ENCODE data around the gene BMP4. TPM values are rescaled to one million over a fixed set of nuclear protein-coding genes. Genes with fewer than 3 reads are reported as not detected.

Gene BMP4
- total and polyA plus RNA-seq, 10 donors: 1.0 to 8.9 (median 3.9) TPM

DNA sequence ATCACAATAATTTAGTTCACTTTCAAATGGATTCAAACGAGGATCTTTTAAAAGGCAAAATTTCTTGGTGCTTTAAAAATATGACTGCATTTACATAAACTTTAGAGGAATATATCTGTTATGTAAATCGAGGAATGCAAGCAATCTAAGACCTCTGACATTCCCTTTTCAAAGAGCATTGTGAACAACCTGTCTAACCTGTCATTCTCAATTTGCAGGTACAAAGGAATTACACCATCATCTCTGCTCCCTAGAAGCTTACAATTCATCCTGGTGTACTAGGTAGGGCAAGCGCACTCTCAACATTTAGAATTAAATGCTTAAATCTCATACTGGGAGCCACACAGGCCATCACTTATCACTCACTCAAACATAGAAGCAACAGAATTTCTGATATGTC, 35.6 kb downstream of the BMP4 start:
- WGBS, 5 donors: 54 to 69% (median 62%) methylated on average over 3 of the region's 3 CpGs
- H3K27ac ChIP-seq: no peak overlapping the region
- H3K36me3 ChIP-seq: no peaks in the 10 kb centered on the region
- no peak for TF ChIP-seq POLR2AphosphoS5 (IDR thresholded peaks at IDR 0.05)
- no peak for DNase-seq
- intact Hi-C loops (cut with DNase I; ENCODE audit: low total_unique reads): no loop called here
- no peak overlapping the region for H3K4me3 ChIP-seq
- H3K4me1 ChIP-seq: peaks cover 0 to 3% (median 0%) of the 10 kb centered on the region in 6 donors
- peaks cover 0 to under 1% (median 0%) of the 10 kb centered on the region in 8 donors for H3K9me3 ChIP-seq
- no peaks in the 10 kb centered on the region for H3K27me3 ChIP-seq (replicated peaks in 1 of 7)

DNA sequence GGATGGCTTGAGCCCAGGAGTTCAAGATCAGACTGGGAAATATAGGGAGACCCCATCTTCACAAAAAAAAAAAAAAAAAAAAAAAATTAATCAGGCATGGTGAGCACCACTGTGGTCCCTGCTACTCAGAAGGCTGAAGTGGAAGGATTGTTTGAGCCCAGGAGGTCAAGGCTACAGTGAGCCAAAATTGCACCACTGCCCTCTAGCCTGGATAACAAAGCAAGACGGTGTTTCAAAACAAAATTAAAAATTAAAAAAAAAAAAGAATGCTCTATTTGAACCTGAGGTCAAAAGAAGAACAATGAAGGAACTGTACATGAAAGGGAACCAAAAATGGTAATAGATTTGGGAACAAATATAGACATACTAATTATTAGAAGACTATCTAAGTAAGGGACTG, 40.4 kb downstream of the BMP4 start:
- Histone ChIP-seq H3K4me3 (no peak overlapping the region), H3K4me1 (no peaks in the 10 kb centered on the region), H3K9me3 (peaks cover 0 to 9% (median 2%) of the 10 kb centered on the region in 8 donors), H3K27me3 (replicated peaks in 1 of 7) (no peaks in the 10 kb centered on the region), H3K27ac (no peak overlapping the region), H3K36me3 (no peaks in the 10 kb centered on the region)
- WGBS, 5 donors: 73 to 83% (median 80%) methylated on average over 1 of the region's 1 CpG
- TF ChIP-seq POLR2A (IDR thresholded peaks at IDR 0.05): no peak
- no peak for TF ChIP-seq POLR2AphosphoS5 (IDR thresholded peaks at IDR 0.05)
- TF ChIP-seq, protein P1, sequence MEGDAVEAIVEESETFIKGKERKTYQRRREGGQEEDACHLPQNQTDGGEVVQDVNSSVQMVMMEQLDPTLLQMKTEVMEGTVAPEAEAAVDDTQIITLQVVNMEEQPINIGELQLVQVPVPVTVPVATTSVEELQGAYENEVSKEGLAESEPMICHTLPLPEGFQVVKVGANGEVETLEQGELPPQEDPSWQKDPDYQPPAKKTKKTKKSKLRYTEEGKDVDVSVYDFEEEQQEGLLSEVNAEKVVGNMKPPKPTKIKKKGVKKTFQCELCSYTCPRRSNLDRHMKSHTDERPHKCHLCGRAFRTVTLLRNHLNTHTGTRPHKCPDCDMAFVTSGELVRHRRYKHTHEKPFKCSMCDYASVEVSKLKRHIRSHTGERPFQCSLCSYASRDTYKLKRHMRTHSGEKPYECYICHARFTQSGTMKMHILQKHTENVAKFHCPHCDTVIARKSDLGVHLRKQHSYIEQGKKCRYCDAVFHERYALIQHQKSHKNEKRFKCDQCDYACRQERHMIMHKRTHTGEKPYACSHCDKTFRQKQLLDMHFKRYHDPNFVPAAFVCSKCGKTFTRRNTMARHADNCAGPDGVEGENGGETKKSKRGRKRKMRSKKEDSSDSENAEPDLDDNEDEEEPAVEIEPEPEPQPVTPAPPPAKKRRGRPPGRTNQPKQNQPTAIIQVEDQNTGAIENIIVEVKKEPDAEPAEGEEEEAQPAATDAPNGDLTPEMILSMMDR (IDR thresholded peaks at IDR 0.05 in 8 of 11, conservative IDR thresholded peaks at IDR 0.05 in 3 of 11): no peak
- intact Hi-C loops (cut with DNase I; ENCODE audit: low total_unique reads): no loop called here
- DNase-seq: no peak

DNA sequence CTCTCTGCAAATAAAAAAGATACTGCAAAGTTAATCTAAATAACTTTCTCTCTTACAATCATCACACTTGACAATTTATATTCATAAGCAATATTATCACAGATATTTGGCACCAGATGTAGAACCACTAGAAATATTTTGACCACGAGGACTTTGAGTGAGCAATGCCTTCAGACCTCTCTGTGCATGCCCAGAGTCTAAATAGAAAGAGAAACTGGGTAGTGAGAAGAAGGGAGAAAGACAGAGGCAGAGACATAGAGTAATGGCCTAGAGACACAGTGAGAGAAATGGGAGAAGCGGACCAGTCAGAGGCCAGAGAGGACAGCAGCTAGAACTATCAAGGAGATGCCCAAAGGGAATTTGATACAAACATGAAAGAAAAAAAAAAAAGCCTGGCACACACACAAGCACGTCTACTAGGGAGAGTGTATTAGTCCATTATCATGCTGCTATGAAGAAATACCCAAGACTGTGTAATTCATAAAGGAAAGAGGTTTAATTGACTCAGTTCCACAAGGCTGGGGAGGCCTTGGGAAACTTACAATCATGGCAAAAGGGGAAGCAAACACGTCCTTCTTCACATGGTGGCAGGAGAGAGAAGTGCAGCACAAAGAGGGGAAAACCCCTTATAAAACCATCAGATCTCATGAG, 41.1 kb downstream of the BMP4 start:
- H3K27me3 ChIP-seq (replicated peaks in 1 of 7): no peaks in the 10 kb centered on the region
- no peak overlapping the region for H3K4me3 ChIP-seq
- H3K4me1 ChIP-seq: no peaks in the 10 kb centered on the region
- intact Hi-C loops (cut with DNase I; ENCODE audit: low total_unique reads): no loop called here
- WGBS, 5 donors: 58 to 70% (median 63%) methylated on average over 4 of the region's 4 CpGs
- H3K36me3 ChIP-seq: no peaks in the 10 kb centered on the region
- H3K27ac ChIP-seq: no peak overlapping the region
- TF ChIP-seq, protein P1 (IDR thresholded peaks at IDR 0.05 in 8 of 11, conservative IDR thresholded peaks at IDR 0.05 in 3 of 11): no peak
- no peak for TF ChIP-seq POLR2A (IDR thresholded peaks at IDR 0.05)
- TF ChIP-seq POLR2AphosphoS5 (IDR thresholded peaks at IDR 0.05): no peak
- H3K9me3 ChIP-seq: peaks cover 0 to 9% (median 2%) of the 10 kb centered on the region in 8 donors
- no peak for DNase-seq

DNA sequence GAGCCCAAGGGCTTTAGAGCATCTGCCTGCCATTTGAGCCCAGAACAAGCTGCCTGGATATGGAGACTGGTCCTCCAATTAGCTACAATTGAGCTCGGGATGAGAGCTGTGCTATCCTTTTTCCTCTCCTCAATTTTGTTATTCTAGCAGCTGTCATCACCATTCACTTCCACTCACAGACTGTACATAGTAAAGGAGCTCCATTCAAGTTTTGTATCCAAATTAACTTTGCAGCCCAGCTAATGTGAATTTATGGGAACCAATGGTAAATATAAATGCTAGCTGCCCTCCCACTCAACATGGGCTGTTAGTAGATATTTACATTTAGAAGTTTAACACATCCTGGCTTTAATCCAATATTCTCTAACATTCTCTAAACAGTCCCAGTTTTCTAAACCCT, 44.6 kb downstream of the BMP4 start:
- 41 to 87% (median 74%) methylated on average over 1 of the region's 1 CpG for WGBS, 5 donors
- no peak overlapping the region for H3K4me3 ChIP-seq
- no peak overlapping the region for H3K27ac ChIP-seq
- no peak for DNase-seq
- no peaks in the 10 kb centered on the region for H3K4me1 ChIP-seq
- H3K9me3 ChIP-seq: peaks cover 0 to 15% (median 2%) of the 10 kb centered on the region in 8 donors
- TF ChIP-seq, protein P1 (IDR thresholded peaks at IDR 0.05 in 8 of 11, conservative IDR thresholded peaks at IDR 0.05 in 3 of 11): no peak
- TF ChIP-seq POLR2A (IDR thresholded peaks at IDR 0.05) (no peak), POLR2AphosphoS5 (IDR thresholded peaks at IDR 0.05) (no peak)
- intact Hi-C loops (cut with DNase I; ENCODE audit: low total_unique reads): no loop called here
- H3K36me3 ChIP-seq: no peaks in the 10 kb centered on the region
- H3K27me3 ChIP-seq (replicated peaks in 1 of 7): no peaks in the 10 kb centered on the region
